Dendritic cell treated with granulocyte-macrophage colony-stimulating factor and Interleukin-4, amounts not matched to agents 40 ng/mL and 50 ng/mL, for 4 days (primary cell): ENCODE measurements around the gene MRPL53.
A peak's percentile ranks its signal among the peaks of the same experiment; 100 is the strongest.
"Not testable (repeated sequence)": the region's sequence is repeated elsewhere in the genome, so short reads cannot be mapped to it uniquely, and the experiment has no call there.

ENCODE experiments used
- H3K27ac Mint-ChIP-seq: one replicate; pipeline ENCODE4 v1.8.0; 2022; ENCODE audit warnings: mild to moderate bottlenecking, mixed read lengths
- H3K27me3 Mint-ChIP-seq: one replicate; pipeline ENCODE4 v1.8.0; 2022; ENCODE audit warnings: mild to moderate bottlenecking, mixed read lengths
- H3K36me3 Mint-ChIP-seq: one replicate; pipeline ENCODE4 v1.8.0; 2022; ENCODE audit warnings: low read depth, mixed read lengths
- H3K4me1 Mint-ChIP-seq: one replicate; pipeline ENCODE4 v1.8.0; 2022; ENCODE audit warnings: low read depth, mixed read lengths
- H3K4me3 Mint-ChIP-seq: one replicate; pipeline ENCODE4 v1.8.0; 2022; ENCODE audit warnings: mild to moderate bottlenecking, moderate library complexity, mixed read lengths
- H3K9me3 Mint-ChIP-seq: one replicate; pipeline ENCODE4 v1.8.0; 2022; ENCODE audit warnings: mixed read lengths
- intact Hi-C: fragments of 100-400 bp; cut with micrococcal nuclease; formaldehyde crosslinking; loops from one replicate; pipeline ENCODE4 v1.15.0; 2022

The MRPL53 gene

GRCh38 chr2:74481961-74482800 is 9.7 kb upstream of the MRPL53 start:
- Mint-ChIP-seq H3K4me3 (peak overlapping the region; percentile 97), H3K27me3 (no peaks in the 10 kb centered on the region), H3K4me1 (peaks cover 57% of the 10 kb centered on the region), H3K9me3 (no peaks in the 10 kb centered on the region), H3K36me3 (peaks cover 77% of the 10 kb centered on the region), H3K27ac (peak overlapping the region; percentile 89)
- intact Hi-C loops, result loop anchor here (1.0 to 2.0 kb wide), 2 partner anchors 10 to 73 kb away; partner anchors contain the start of genes DOK1 and MRPL53

- peaks cover 57% of the 10 kb centered on the region for H3K4me1 Mint-ChIP-seq
- peak overlapping the region; percentile 89 for H3K27ac Mint-ChIP-seq
- intact Hi-C loops, result no loop called here
- H3K27me3 Mint-ChIP-seq, result no peaks in the 10 kb centered on the region
- peaks cover 70% of the 10 kb centered on the region for H3K36me3 Mint-ChIP-seq
- no peaks in the 10 kb centered on the region for H3K9me3 Mint-ChIP-seq
- H3K4me3 Mint-ChIP-seq, result peak overlapping the region; percentile 97
These were observed 9.0 kb upstream of the MRPL53 start for GRCh38 chr2:74481431-74481830.

GRCh38 chr2:74474899-74475298 is 2.4 kb upstream of the MRPL53 start:
- intact Hi-C loops, result no loop called here
- Mint-ChIP-seq H3K27me3 (no peaks in the 10 kb centered on the region), H3K36me3 (peaks cover 65% of the 10 kb centered on the region), H3K4me1 (peaks cover 49% of the 10 kb centered on the region), H3K27ac (peak overlapping the region; percentile 50), H3K9me3 (no peaks in the 10 kb centered on the region), H3K4me3 (no peak overlapping the region)

GRCh38 chr2:74474481-74474880 is 2.0 kb upstream of the MRPL53 start:
- Mint-ChIP-seq H3K4me3 (no peak overlapping the region), H3K27ac (peak overlapping the region; percentile 50), H3K27me3 (no peaks in the 10 kb centered on the region), H3K36me3 (peaks cover 64% of the 10 kb centered on the region), H3K4me1 (peaks cover 49% of the 10 kb centered on the region), H3K9me3 (no peaks in the 10 kb centered on the region)
- intact Hi-C loops, result no loop called here

GRCh38 chr2:74472945-74473258 is 422 bp upstream of the MRPL53 start:
- H3K36me3 Mint-ChIP-seq, result peaks cover 52% of the 10 kb centered on the region

GRCh38 chr2:74471332-74472065 is 981 bp downstream of the MRPL53 start:
- H3K27me3 Mint-ChIP-seq, result no peaks in the 10 kb centered on the region
- H3K36me3 Mint-ChIP-seq, result peaks cover 44% of the 10 kb centered on the region
- peak overlapping the region; percentile 97 for H3K27ac Mint-ChIP-seq
- peak overlapping the region; percentile 96 for H3K4me3 Mint-ChIP-seq
- H3K9me3 Mint-ChIP-seq, result no peaks in the 10 kb centered on the region
- H3K4me1 Mint-ChIP-seq, result peaks cover 29% of the 10 kb centered on the region
- intact Hi-C loops, result loop anchor here (1.0 kb wide), 2 partner anchors 11 to 13 kb away; partner anchors contain the start of genes CCDC142 and WBP1

More at GRCh38 chr2:74472945-74473258, 422 bp upstream of the MRPL53 start:
- no peaks in the 10 kb centered on the region for H3K9me3 Mint-ChIP-seq
- peak overlapping the region; percentile 96 for H3K4me3 Mint-ChIP-seq
- peaks cover 43% of the 10 kb centered on the region for H3K4me1 Mint-ChIP-seq
- H3K27ac Mint-ChIP-seq, result peak overlapping the region; percentile 97
- intact Hi-C loops, result loop anchor here (1.0 kb wide), 2 partner anchors 9 to 15 kb away; partner anchors contain the start of genes CCDC142 and WBP1
- no peaks in the 10 kb centered on the region for H3K27me3 Mint-ChIP-seq

- intact Hi-C loops, result not testable (repeated sequence)
These were observed 1.7 kb downstream of the MRPL53 start for GRCh38 chr2:74470742-74471141.

GRCh38 chr2:74464406-74464805 is 8.1 kb downstream of the MRPL53 start:
- intact Hi-C loops, result no loop called here
- H3K4me3 Mint-ChIP-seq, result peak overlapping the region; percentile 98
- H3K36me3 Mint-ChIP-seq, result peaks cover 48% of the 10 kb centered on the region
- peaks cover 29% of the 10 kb centered on the region for H3K4me1 Mint-ChIP-seq
- no peaks in the 10 kb centered on the region for H3K9me3 Mint-ChIP-seq
- H3K27ac Mint-ChIP-seq, result peak overlapping the region; percentile 98
- no peaks in the 10 kb centered on the region for H3K27me3 Mint-ChIP-seq

More at GRCh38 chr2:74470742-74471141, 1.7 kb downstream of the MRPL53 start:
- Mint-ChIP-seq H3K4me1 (peaks cover 29% of the 10 kb centered on the region), H3K27ac (peak overlapping the region; percentile 97), H3K36me3 (peaks cover 41% of the 10 kb centered on the region)
- not testable (repeated sequence) for H3K27me3 Mint-ChIP-seq, H3K4me3 Mint-ChIP-seq, H3K9me3 Mint-ChIP-seq

GRCh38 chr2:74462786-74463105 is 9.7 kb downstream of the MRPL53 start:
- H3K4me3 Mint-ChIP-seq, result no peak overlapping the region
- H3K9me3 Mint-ChIP-seq, result no peaks in the 10 kb centered on the region
- peaks cover 39% of the 10 kb centered on the region for H3K4me1 Mint-ChIP-seq
- no peak overlapping the region for H3K27ac Mint-ChIP-seq
- no peaks in the 10 kb centered on the region for H3K27me3 Mint-ChIP-seq
- intact Hi-C loops, result no loop called here
- H3K36me3 Mint-ChIP-seq, result peaks cover 58% of the 10 kb centered on the region

GRCh38 chr2:74462054-74462785 is 10.3 kb downstream of the MRPL53 start:
- Mint-ChIP-seq H3K9me3 (no peaks in the 10 kb centered on the region), H3K4me1 (peaks cover 44% of the 10 kb centered on the region), H3K27ac (no peak overlapping the region), H3K4me3 (no peak overlapping the region), H3K27me3 (no peaks in the 10 kb centered on the region), H3K36me3 (peaks cover 63% of the 10 kb centered on the region)
- intact Hi-C loops, result no loop called here

GRCh38 chr2:74461187-74462053 is 11.1 kb downstream of the MRPL53 start:
- no peak overlapping the region for H3K27ac Mint-ChIP-seq
- H3K27me3 Mint-ChIP-seq, result no peaks in the 10 kb centered on the region
- peaks cover 52% of the 10 kb centered on the region for H3K4me1 Mint-ChIP-seq
- H3K4me3 Mint-ChIP-seq, result no peak overlapping the region
- H3K36me3 Mint-ChIP-seq, result peaks cover 71% of the 10 kb centered on the region
- intact Hi-C loops, result no loop called here
- no peaks in the 10 kb centered on the region for H3K9me3 Mint-ChIP-seq

- H3K27me3 Mint-ChIP-seq, H3K4me3 Mint-ChIP-seq, H3K9me3 Mint-ChIP-seq, intact Hi-C loops: not testable (repeated sequence)
- H3K27ac Mint-ChIP-seq, result peak overlapping the region; percentile 41
- peaks cover 79% of the 10 kb centered on the region for H3K36me3 Mint-ChIP-seq
- peaks cover 65% of the 10 kb centered on the region for H3K4me1 Mint-ChIP-seq
These were observed 12.3 kb downstream of the MRPL53 start for GRCh38 chr2:74460187-74460586.

- Mint-ChIP-seq H3K4me3 (peak overlapping the region; percentile 35), H3K4me1 (peaks cover 68% of the 10 kb centered on the region), H3K36me3 (peaks cover 78% of the 10 kb centered on the region), H3K27ac (peak overlapping the region; percentile 41)
- intact Hi-C loops, H3K27me3 Mint-ChIP-seq, H3K9me3 Mint-ChIP-seq: not testable (repeated sequence)
These were observed 12.9 kb downstream of the MRPL53 start for GRCh38 chr2:74459503-74460118.
